Right renal cortex interstitium (tissue), 3 donors: ENCODE results near the gene AFAP1. TPM values are rescaled to one million over a fixed set of nuclear protein-coding genes. Genes with fewer than 3 reads are reported as not detected.

Source experiments
- DNase-seq, 3 donors: peaks; one replicate each; pipeline ENCODE4 v3.0.0-alpha.2; 2013; ENCODE audit warnings: low read depth in 3 of 3, low spot score in 2 of 3
- polyA plus RNA-seq, 3 donors: library from polyadenylated mRNA; unstranded; fragments of 120-200 nt; gene quantifications; one replicate each; pipeline ENCODE4 v1.2.1, GENCODE V29; 2013; ENCODE audit not compliant: insufficient read length in 3 of 3

Gene AFAP1
- polyA plus RNA-seq, 3 donors: 18.2 to 20.5 (median 20.4) TPM

GRCh38 chr4:7734651-7735260 is 204.9 kb downstream of the AFAP1 start:
- DNase-seq: no peak

GRCh38 chr4:7733801-7734650 is 205.6 kb downstream of the AFAP1 start:
- DNase-seq: no peak

GRCh38 chr4:7733201-7733600 is 206.5 kb downstream of the AFAP1 start:
- no peak for DNase-seq

GRCh38 chr4:7732263-7732662 is 207.4 kb downstream of the AFAP1 start:
- DNase-seq: no peak

- DNase-seq: no peak
Observed at GRCh38 chr4:7731437-7731836, 208.2 kb downstream of the AFAP1 start.

GRCh38 chr4:7727749-7728148 is 211.9 kb downstream of the AFAP1 start:
- DNase-seq: no peak

- no peak for DNase-seq
Observed at GRCh38 chr4:7726665-7727413, 212.8 kb downstream of the AFAP1 start.

GRCh38 chr4:7725951-7726350 is 213.7 kb downstream of the AFAP1 start:
- DNase-seq: no peak

- DNase-seq: no peak
Observed at GRCh38 chr4:7723625-7724024, 216.0 kb downstream of the AFAP1 start.

- DNase-seq: no peak
Observed at GRCh38 chr4:7722766-7723387, 216.8 kb downstream of the AFAP1 start.

- no peak for DNase-seq
Observed at GRCh38 chr4:7721984-7722551, 217.6 kb downstream of the AFAP1 start.

- peak; percentile 23 to 51 (median 39) for DNase-seq
Observed at GRCh38 chr4:7719354-7720174, 220.1 kb downstream of the AFAP1 start.

- DNase-seq: no peak
Observed at GRCh38 chr4:7717946-7718490, 221.6 kb downstream of the AFAP1 start.

- DNase-seq: no peak
Observed at GRCh38 chr4:7717161-7717560, 222.5 kb downstream of the AFAP1 start.

- DNase-seq: no peak
Observed at GRCh38 chr4:7716010-7716721, 223.5 kb downstream of the AFAP1 start.

- DNase-seq: no peak
Observed at GRCh38 chr4:7715271-7716009, 224.2 kb downstream of the AFAP1 start.

- no peak for DNase-seq
Observed at GRCh38 chr4:7714738-7715137, 224.9 kb downstream of the AFAP1 start.

GRCh38 chr4:7714176-7714575 is 225.5 kb downstream of the AFAP1 start:
- DNase-seq: no peak
